22Rv1 (cell line): ENCODE data around the gene IGFALS.

ENCODE experiments used
- ZFX ChIP-seq: fragments of 450-650 bp; IDR thresholded peaks from 2 replicates; pipeline ENCODE4 v1.6.1; 2017; ENCODE audit warnings: antibody characterized with exemption, borderline replicate concordance
- TF ChIP-seq, protein P1 (sequence below): fragments of 450-650 bp; IDR thresholded peaks from 2 replicates; pipeline ENCODE4 v1.5.1; 2017; ENCODE audit warnings: mild to moderate bottlenecking

- TF ChIP-seq, protein P1, sequence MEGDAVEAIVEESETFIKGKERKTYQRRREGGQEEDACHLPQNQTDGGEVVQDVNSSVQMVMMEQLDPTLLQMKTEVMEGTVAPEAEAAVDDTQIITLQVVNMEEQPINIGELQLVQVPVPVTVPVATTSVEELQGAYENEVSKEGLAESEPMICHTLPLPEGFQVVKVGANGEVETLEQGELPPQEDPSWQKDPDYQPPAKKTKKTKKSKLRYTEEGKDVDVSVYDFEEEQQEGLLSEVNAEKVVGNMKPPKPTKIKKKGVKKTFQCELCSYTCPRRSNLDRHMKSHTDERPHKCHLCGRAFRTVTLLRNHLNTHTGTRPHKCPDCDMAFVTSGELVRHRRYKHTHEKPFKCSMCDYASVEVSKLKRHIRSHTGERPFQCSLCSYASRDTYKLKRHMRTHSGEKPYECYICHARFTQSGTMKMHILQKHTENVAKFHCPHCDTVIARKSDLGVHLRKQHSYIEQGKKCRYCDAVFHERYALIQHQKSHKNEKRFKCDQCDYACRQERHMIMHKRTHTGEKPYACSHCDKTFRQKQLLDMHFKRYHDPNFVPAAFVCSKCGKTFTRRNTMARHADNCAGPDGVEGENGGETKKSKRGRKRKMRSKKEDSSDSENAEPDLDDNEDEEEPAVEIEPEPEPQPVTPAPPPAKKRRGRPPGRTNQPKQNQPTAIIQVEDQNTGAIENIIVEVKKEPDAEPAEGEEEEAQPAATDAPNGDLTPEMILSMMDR: no peak
- TF ChIP-seq ZFX: no peak
Measured at GRCh38 chr16:1785846-1786170, 7.7 kb downstream of the IGFALS start.
